ENCODE data around the gene ABHD16A. TPM values are rescaled to one million over a fixed set of nuclear protein-coding genes. Genes with fewer than 3 reads are reported as not detected.
A peak's percentile ranks its signal among the peaks of the same experiment; 100 is the strongest.

Gene ABHD16A
- total RNA-seq, 2 donors from 2014 or later: 56.8 to 65.2 TPM

- no peaks in the 10 kb centered on the region for H3K9me3 ChIP-seq
- DNase-seq: no peak
- intact Hi-C loops (cut with DNase I): no loop called here
- no peak within 1 kb of the TSS for H3K4me3 ChIP-seq
- no peak for TF ChIP-seq CTCF (IDR thresholded peaks at IDR 0.05)
- H3K9ac ChIP-seq (ENCODE audit: low read depth in 2 of 2, low read length in 2 of 2): no peak within 1 kb of the TSS
- no peaks in the 10 kb centered on the region for H3K36me3 ChIP-seq
- no peaks in the 10 kb centered on the region for H3K27me3 ChIP-seq
- H3K4me1 ChIP-seq: no peaks in the 10 kb centered on the region
- no peak within 1 kb of the TSS for H3K27ac ChIP-seq
Measured at GRCh38 chr6:31721351-31722020, 18.4 kb upstream of the ABHD16A start, which contains the start of gene LY6G6C. TSS of gene LY6G6C (minus strand) at chr6:31721746. CDS start at chr6:31721679, 67 bp downstream.

DNA sequence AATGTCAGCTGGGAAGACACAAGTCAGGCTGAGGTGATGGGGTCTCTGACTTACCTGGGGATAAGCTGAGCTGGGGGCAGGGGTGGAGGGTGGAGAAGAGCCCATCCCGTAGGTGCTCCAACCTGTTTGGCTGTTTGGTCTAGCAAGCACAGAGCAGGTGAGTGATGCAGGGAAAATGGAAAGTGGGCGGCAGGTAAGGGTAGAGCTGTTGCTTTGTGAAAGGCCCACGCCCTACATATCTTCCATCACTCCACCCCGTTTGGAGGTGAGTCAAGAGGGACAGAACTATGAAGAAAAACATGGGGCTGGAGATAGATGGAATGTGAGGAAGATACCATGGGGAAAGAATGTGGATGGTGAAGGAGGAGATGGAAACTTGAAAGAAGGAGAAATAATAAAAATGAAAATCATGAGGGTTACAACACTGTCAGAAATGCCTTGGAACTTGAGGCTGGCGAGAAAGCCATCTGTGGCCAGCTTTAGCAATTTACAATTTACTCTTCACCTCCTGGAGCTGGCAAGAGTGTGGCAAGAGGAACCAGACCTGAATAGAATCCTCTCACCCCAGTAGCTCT, 17.2 kb upstream of the ABHD16A start:
- H3K4me1 ChIP-seq: no peaks in the 10 kb centered on the region
- no peaks in the 10 kb centered on the region for H3K9me3 ChIP-seq
- H3K9ac ChIP-seq (ENCODE audit: low read depth in 2 of 2, low read length in 2 of 2): no peak overlapping the region
- no peak overlapping the region for H3K4me3 ChIP-seq
- intact Hi-C loops (cut with DNase I): no loop called here
- no peak for DNase-seq
- H3K36me3 ChIP-seq: no peaks in the 10 kb centered on the region
- no peak for TF ChIP-seq CTCF (IDR thresholded peaks at IDR 0.05)
- no peak overlapping the region for H3K27ac ChIP-seq
- H3K27me3 ChIP-seq: no peaks in the 10 kb centered on the region

DNA sequence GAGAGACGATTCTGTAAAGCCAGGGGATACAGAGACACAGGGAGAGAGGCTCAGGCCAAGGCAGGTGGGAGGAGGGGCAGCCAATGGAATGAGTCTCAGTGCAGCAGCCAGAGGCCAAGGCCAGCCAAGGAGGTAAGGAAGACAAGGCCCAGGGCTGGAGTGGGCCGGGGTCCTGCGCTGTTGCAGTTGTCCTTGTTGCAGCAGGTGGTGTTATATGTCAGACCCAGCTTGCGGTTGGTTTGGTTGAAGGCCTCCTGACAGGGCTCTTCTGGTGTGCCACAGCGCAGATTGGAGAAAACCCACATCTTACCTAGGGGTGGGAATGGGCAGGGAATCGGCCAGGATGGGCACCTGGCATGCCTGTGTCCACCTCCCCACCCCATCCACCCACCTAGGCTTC, 15.9 kb upstream of the ABHD16A start:
- intact Hi-C loops (cut with DNase I): no loop called here
- no peak overlapping the region for H3K27ac ChIP-seq

GRCh38 chr6:31718265-31718664, 15.1 kb upstream of the ABHD16A start:
- peaks cover 5% of the 10 kb centered on the region for H3K4me1 ChIP-seq
- DNase-seq: peak; percentile 89

More for the DNA sequence above, 15.9 kb upstream of the ABHD16A start:
- Histone ChIP-seq H3K9ac (ENCODE audit: low read depth in 2 of 2, low read length in 2 of 2) (no peak overlapping the region), H3K27me3 (no peaks in the 10 kb centered on the region), H3K4me3 (no peak overlapping the region), H3K36me3 (no peaks in the 10 kb centered on the region), H3K9me3 (no peaks in the 10 kb centered on the region), H3K4me1 (peaks cover under 1% of the 10 kb centered on the region)
- no peak for DNase-seq
- TF ChIP-seq CTCF (IDR thresholded peaks at IDR 0.05): no peak

More at GRCh38 chr6:31718265-31718664, 15.1 kb upstream of the ABHD16A start:
- H3K27me3 ChIP-seq: no peaks in the 10 kb centered on the region
- no peaks in the 10 kb centered on the region for H3K36me3 ChIP-seq
- TF ChIP-seq CTCF (IDR thresholded peaks at IDR 0.05): no peak
- H3K9me3 ChIP-seq: no peaks in the 10 kb centered on the region
- no peak overlapping the region for H3K4me3 ChIP-seq
- no peak overlapping the region for H3K27ac ChIP-seq
- intact Hi-C loops (cut with DNase I): no loop called here
- H3K9ac ChIP-seq (ENCODE audit: low read depth in 2 of 2, low read length in 2 of 2): no peak overlapping the region
